Endothelial cell of umbilical vein (primary cell): ENCODE results near the gene GLP2R. TPM values are rescaled to one million over a fixed set of nuclear protein-coding genes. Genes with fewer than 3 reads are reported as not detected.

ENCODE experiments used
- BruUV-seq: library from RNA; stranded (reverse); fragments of 400-500 nt; replicated peaks from 2 replicates; lab custom pipeline; 2021; lab: Mats Ljungman, UMichigan
- CTCF ChIA-PET: fragments of 300-600, 350-600 bp; sonication (Branson Sonifier 250); formaldehyde crosslinking; loops from one replicate; lab custom pipeline; 2021; ENCODE audit warnings: antibody characterized with exemption, inconsistent platforms; lab: Charles Lee
- POLR2A ChIA-PET: fragments of 300-600, 350-600 bp; sonication (Branson Sonifier 250); formaldehyde crosslinking; loops from one replicate; lab custom pipeline; 2021; ENCODE audit warnings: antibody characterized with exemption, inconsistent platforms; lab: Charles Lee
- DNase-seq: peaks from one replicate; pipeline ENCODE4 v3.0.0-alpha.2; 2011; ENCODE audit warnings: low read depth, low spot score
- FAIRE-seq: peaks from 2 replicates; lab custom pipeline; 2011; peaks lifted over from hg19 to GRCh38; lab: Jason Lieb, UNC
- H2AFZ ChIP-seq: 2 replicates; pipeline ENCODE4 v1.6.0; 2012; ENCODE audit warnings: low read depth, low read length, control low read depth, inconsistent platforms
- H3K27ac ChIP-seq: 2 replicates; pipeline ENCODE4 v1.5.1; 2011; ENCODE audit warnings: low read depth, mild to moderate bottlenecking, control low read depth, low read length, moderate library complexity; ENCODE audit not compliant: insufficient read depth
- H3K27me3 ChIP-seq, 2 experiments: 2 replicates each; pipeline versions ENCODE4 v1.6.0 to v1.6.1; 2011; ENCODE audit warnings: low read length in 2 of 2, mixed read lengths in 1 of 2; ENCODE audit not compliant: control insufficient read depth in 2 of 2, insufficient read depth in 2 of 2
- H3K36me3 ChIP-seq, 2 experiments: 2 replicates in 1 of 2; 3 replicates in 1 of 2; pipeline ENCODE4 v1.5.1; 2011; ENCODE audit warnings: low read length in 2 of 2, mild to moderate bottlenecking in 1 of 2, moderate library complexity in 1 of 2; ENCODE audit not compliant: control insufficient read depth in 2 of 2, insufficient read depth in 2 of 2; ENCODE audit errors: extremely low read depth in 1 of 2
- H3K4me1 ChIP-seq: 3 replicates; pipeline ENCODE4 v1.5.1; 2011; ENCODE audit warnings: mild to moderate bottlenecking, low read length; ENCODE audit not compliant: control insufficient read depth, insufficient read depth; ENCODE audit errors: extremely low read depth
- H3K4me2 ChIP-seq: 2 replicates; pipeline ENCODE4 v1.6.1; 2011; ENCODE audit warnings: low read length, control low read depth, mixed read lengths; ENCODE audit not compliant: insufficient read depth
- H3K4me3 ChIP-seq, 3 experiments: fragments of 200-600 bp in 1 of 3; sonication (generic), shearing (Covaris generic) in 1 of 3; replicated peaks in 1 of 3; 2 replicates each; pipeline ENCODE4 v1.5.1; 2011 to 2016; ENCODE audit warnings: control low read depth in 3 of 3, low read length in 3 of 3, mild to moderate bottlenecking in 2 of 3, inconsistent platforms in 1 of 3, low read depth in 1 of 3, moderate library complexity in 1 of 3; ENCODE audit not compliant: insufficient read depth in 1 of 3
- H3K79me2 ChIP-seq: 2 replicates; pipeline ENCODE4 v1.6.0; 2012; ENCODE audit warnings: low read length, inconsistent platforms; ENCODE audit not compliant: control insufficient read depth, insufficient read depth
- H3K9ac ChIP-seq: replicated peaks from 2 replicates; pipeline ENCODE3; 2011; ENCODE audit warnings: low read length, control low read depth; ENCODE audit not compliant: insufficient read depth; ENCODE audit errors: extremely low read depth
- H3K9me1 ChIP-seq: replicated peaks from 3 replicates; pipeline ENCODE4 v1.6.0; 2011; ENCODE audit warnings: mild to moderate bottlenecking, low read length; ENCODE audit not compliant: control insufficient read depth, insufficient read depth; ENCODE audit errors: extremely low read depth
- H3K9me3 ChIP-seq: replicated peaks from 2 replicates; pipeline ENCODE4 v1.5.1; 2012; ENCODE audit warnings: low read length, inconsistent platforms; ENCODE audit not compliant: control insufficient read depth, insufficient read depth
- H4K20me1 ChIP-seq: replicated peaks from 2 replicates; pipeline ENCODE3; 2011; ENCODE audit warnings: mild to moderate bottlenecking, low read length; ENCODE audit not compliant: control insufficient read depth, insufficient read depth; ENCODE audit errors: extremely low read depth
- CTCF ChIP-seq, 2 donors: IDR thresholded peaks; 1 replicate in 1 of 2; 2 replicates in 1 of 2; pipeline ENCODE4 v1.5.1; 2011; ENCODE audit warnings: low read length in 2 of 2, mild to moderate bottlenecking in 2 of 2, moderate library complexity in 2 of 2, control low read depth in 1 of 2, inconsistent platforms in 1 of 2, low read depth in 1 of 2; ENCODE audit not compliant: insufficient read depth in 1 of 2; ENCODE audit errors: extremely low read depth in 1 of 2
- EZH2 ChIP-seq: IDR thresholded peaks from 2 replicates; pipeline ENCODE4 v1.6.1; 2012; ENCODE audit warnings: borderline replicate concordance, low read depth, mild to moderate bottlenecking, moderate library complexity, low read length, inconsistent platforms; ENCODE audit not compliant: severe bottlenecking
- FOS ChIP-seq: IDR thresholded peaks from 2 replicates; pipeline ENCODE4 v1.6.1; 2011; ENCODE audit warnings: mild to moderate bottlenecking, low read length, moderate library complexity, borderline replicate concordance; ENCODE audit not compliant: insufficient read depth
- GATA2 ChIP-seq: IDR thresholded peaks from 2 replicates; pipeline ENCODE4 v1.7.0; 2011; ENCODE audit warnings: low read depth, mild to moderate bottlenecking, moderate library complexity, mixed read lengths, low read length; ENCODE audit not compliant: insufficient read length, insufficient read depth
- JUN ChIP-seq: IDR thresholded peaks from 2 replicates; pipeline ENCODE4 v1.6.1; 2011; ENCODE audit warnings: borderline replicate concordance, low read depth; ENCODE audit not compliant: insufficient read length, insufficient read depth
- MAX ChIP-seq: IDR thresholded peaks from 2 replicates; pipeline ENCODE4 v1.6.1; 2011; ENCODE audit not compliant: insufficient read depth, insufficient read length
- MYC ChIP-seq: IDR thresholded peaks from one replicate; pipeline ENCODE4 v1.6.1; 2011; ENCODE audit warnings: mild to moderate bottlenecking, low read depth, low read length
- POLR2A ChIP-seq: IDR thresholded peaks from 2 replicates; pipeline ENCODE4 v1.6.1; 2012; ENCODE audit warnings: low read depth, mild to moderate bottlenecking, control low read depth, low read length
- POLR2AphosphoS5 ChIP-seq: IDR thresholded peaks from 2 replicates; pipeline ENCODE4 v1.6.1; 2012; ENCODE audit warnings: low read depth, mild to moderate bottlenecking, control low read depth, low read length, moderate library complexity; ENCODE audit not compliant: insufficient read depth
- dilution Hi-C: fragments of 300-500 bp; cut with MboI; formaldehyde crosslinking; loops from one replicate; pipeline ENCODE4 v1.15.0; 2019; ENCODE audit warnings: low sequenced_read_pairs; ENCODE audit not compliant: extremely low pct_ligation_motif_present
- intact Hi-C: fragments of 100-400 bp; cut with micrococcal nuclease; formaldehyde crosslinking; loops from one replicate; pipeline ENCODE4 v1.10.0; 2022
- polyA plus RNA-seq, 4 experiments: library from polyadenylated mRNA; depleted of rRNA in 3 of 4; stranded (reverse) in 3 of 4; unstranded in 1 of 4; fragments of >200 nt; gene quantifications; 2 replicates each; pipeline versions ENCODE4 v1.2.1 to v1.2.3, GENCODE V29; 2011 to 2012; ENCODE audit warnings: missing spikeins in 1 of 4
- total RNA-seq: library from RNA; stranded (reverse); gene quantifications from 2 replicates; pipeline ENCODE4 v1.2.3, GENCODE V29; 2021

Gene GLP2R
- total and polyA plus RNA-seq, 2 donors (not counting 3 experiments of a cell fraction or from before 2014, with no cell fraction given), result not detected

- no TSS peak for BruUV-seq
- no peak overlapping the region for H3K27ac ChIP-seq
- H3K79me2 ChIP-seq, result no peaks in the 10 kb centered on the region
- no peaks in the 10 kb centered on the region for H3K36me3 ChIP-seq
- intact Hi-C loops, result no loop called here
- CTCF ChIA-PET, result no interaction called here
- no peak for DNase-seq
- TF ChIP-seq MYC, result no peak
- TF ChIP-seq FOS, result no peak
- TF ChIP-seq MAX, result no peak
- TF ChIP-seq EZH2, result no peak
- no peak for TF ChIP-seq CTCF (IDR thresholded peaks at IDR 0.05; ENCODE audit: extremely low read depth in 1 of 2, insufficient read depth in 1 of 2, low read depth in 1 of 2, low read length in 2 of 2)
- TF ChIP-seq POLR2AphosphoS5, result no peak
- no peak for TF ChIP-seq POLR2A
- no peak for TF ChIP-seq GATA2
- TF ChIP-seq JUN, result no peak
- POLR2A ChIA-PET, result no interaction called here
- FAIRE-seq, result no peak
- no peaks in the 10 kb centered on the region for H4K20me1 ChIP-seq
- no peak overlapping the region for H2AFZ ChIP-seq
- H3K4me1 ChIP-seq, result no peaks in the 10 kb centered on the region
- dilution Hi-C loops, result no loop called here
- peaks cover 8% of the 10 kb centered on the region for H3K9me3 ChIP-seq
- H3K9me1 ChIP-seq, result no peaks in the 10 kb centered on the region
- H3K4me2 ChIP-seq, result no peak overlapping the region
- no peak overlapping the region for H3K9ac ChIP-seq
- no peaks in the 10 kb centered on the region for H3K27me3 ChIP-seq
- no peak overlapping the region for H3K4me3 ChIP-seq
Observed at GRCh38 chr17:9902120-9902519, 76.4 kb downstream of the GLP2R start.
